OCI-LY1 (cell line): Measurements from ENCODE around the gene ZNF136.
A peak's percentile ranks its signal among the peaks of the same experiment; 100 is the strongest.

Experiments
- H2AFZ ChIP-seq: fragments of 200-600 bp; sonication (generic), shearing (Covaris generic); 2 replicates; pipeline ENCODE4 v1.6.0; 2014; ENCODE audit warnings: antibody characterized with exemption, mild to moderate bottlenecking, low read length
- H3F3A ChIP-seq: fragments of 200-600 bp; sonication (generic), shearing (Covaris generic); 2 replicates; pipeline ENCODE4 v1.6.0; 2014; ENCODE audit warnings: mild to moderate bottlenecking, antibody characterized with exemption, low read length, moderate library complexity; ENCODE audit not compliant: insufficient read depth
- H3K27ac ChIP-seq: fragments of 200-600 bp; sonication (generic); 2 replicates; pipeline ENCODE4 v1.5.1; 2014; ENCODE audit warnings: low read length, mixed run types, mild to moderate bottlenecking, low read depth; ENCODE audit not compliant: poor library complexity, severe bottlenecking
- H3K27me3 ChIP-seq: fragments of 200-600 bp; sonication (generic); 2 replicates; pipeline ENCODE4 v1.6.0; 2014; ENCODE audit warnings: antibody characterized with exemption, mild to moderate bottlenecking, low read length, moderate library complexity; ENCODE audit not compliant: insufficient read depth
- H3K36me3 ChIP-seq: fragments of 200-600 bp; sonication (generic); 2 replicates; pipeline ENCODE4 v1.6.1; 2014; ENCODE audit warnings: mild to moderate bottlenecking, antibody characterized with exemption, low read length, moderate library complexity, mixed read lengths; ENCODE audit not compliant: insufficient read depth
- H3K4me1 ChIP-seq: fragments of 200-600 bp; sonication (generic); 2 replicates; pipeline ENCODE4 v1.5.1; 2014; ENCODE audit warnings: mild to moderate bottlenecking, low read length, moderate library complexity; ENCODE audit not compliant: insufficient read depth, severe bottlenecking
- H3K4me2 ChIP-seq: fragments of 200-600 bp; sonication (generic), shearing (Covaris generic); 2 replicates; pipeline ENCODE4 v1.6.1; 2014; ENCODE audit warnings: low read length
- H3K4me3 ChIP-seq: fragments of 200-600 bp; sonication (generic); 2 replicates; pipeline ENCODE4 v1.5.1; 2014; ENCODE audit warnings: low read length, low read depth, mild to moderate bottlenecking, mixed read lengths; ENCODE audit not compliant: poor library complexity, severe bottlenecking
- H3K79me2 ChIP-seq: fragments of 200-600 bp; shearing (Covaris generic); 2 replicates; pipeline ENCODE4 v1.6.1; 2016; ENCODE audit warnings: mixed run types, low read length, mixed read lengths; ENCODE audit not compliant: insufficient read depth
- H3K9ac ChIP-seq: fragments of 200-600 bp; sonication (generic), shearing (Covaris generic); 2 replicates; pipeline ENCODE4 v1.6.1; 2014; ENCODE audit warnings: mild to moderate bottlenecking, low read length, mixed read lengths
- H3K9me2 ChIP-seq: fragments of 200-600 bp; sonication (generic), shearing (Covaris generic); 2 replicates; pipeline ENCODE4 v1.6.1; 2014; ENCODE audit warnings: low read depth, mild to moderate bottlenecking, low read length, mixed read lengths
- H3K9me3 ChIP-seq: fragments of 200-600 bp; shearing (Covaris generic); 2 replicates; pipeline ENCODE4 v1.6.1; 2014; ENCODE audit warnings: low read length, mixed read lengths
- H4K20me1 ChIP-seq: fragments of 200-600 bp; sonication (generic), shearing (Covaris generic); 2 replicates; pipeline ENCODE4 v1.6.0; 2016; ENCODE audit warnings: mild to moderate bottlenecking, low read length; ENCODE audit not compliant: insufficient read depth
- CTCF ChIP-seq: fragments of 200-600 bp; sonication (generic), shearing (Covaris generic); IDR thresholded peaks from 2 replicates; pipeline ENCODE4 v1.5.1; 2017; ENCODE audit warnings: mild to moderate bottlenecking, antibody characterized with exemption, low read length, moderate library complexity, mixed read lengths
- EZH2 ChIP-seq: fragments of 200-600 bp; sonication (generic), shearing (Covaris generic); IDR thresholded peaks from 2 replicates; pipeline ENCODE4 v1.8.0; 2017; ENCODE audit warnings: borderline replicate concordance, mixed run types, mild to moderate bottlenecking, antibody characterized with exemption, low read length, moderate library complexity, mixed read lengths

Gene ZNF136

GRCh38 chr19:12163826-12164225 is 930 bp downstream of the ZNF136 start:
- Histone ChIP-seq H3K79me2 (peaks cover 16% of the 10 kb centered on the region), H3K9ac (peak overlapping the region; percentile 87), H3K4me2 (peak overlapping the region; percentile 75), H3F3A (no peaks in the 10 kb centered on the region), H3K36me3 (peaks cover 26% of the 10 kb centered on the region), H2AFZ (no peak overlapping the region), H3K27me3 (no peaks in the 10 kb centered on the region), H4K20me1 (no peaks in the 10 kb centered on the region), H3K27ac (no peak overlapping the region), H3K9me2 (no peaks in the 10 kb centered on the region), H3K4me3 (peak overlapping the region; percentile 90), H3K9me3 (peaks cover 10% of the 10 kb centered on the region; the same call in 1 of the 2 replicates), H3K4me1 (peaks cover 9% of the 10 kb centered on the region)
- TF ChIP-seq EZH2 (no peak), CTCF (no peak)

DNA sequence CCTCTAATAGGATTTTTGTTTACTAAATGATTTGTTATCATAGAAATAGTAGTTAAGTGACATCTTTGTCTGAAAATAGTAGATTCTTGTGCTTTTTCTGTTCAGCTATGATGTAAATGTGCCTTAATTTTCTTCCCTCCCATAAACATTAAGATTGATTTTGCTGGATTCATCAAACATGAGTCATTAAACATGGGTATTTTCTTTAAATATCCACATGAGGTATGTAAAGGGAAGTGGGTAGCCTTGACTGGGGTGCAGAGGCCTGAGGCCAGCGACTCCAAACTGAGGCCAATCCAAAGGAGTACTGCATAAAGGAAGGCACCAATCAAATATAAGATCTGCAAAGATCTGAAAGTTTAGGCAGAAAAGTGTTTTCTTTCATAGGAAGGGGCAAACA is 3.7 kb downstream of the ZNF136 start:
- no peak overlapping the region for H2AFZ ChIP-seq
- no peak overlapping the region for H3K9ac ChIP-seq
- H3K4me3 ChIP-seq, result no peak overlapping the region
- no peaks in the 10 kb centered on the region for H3F3A ChIP-seq
- no peaks in the 10 kb centered on the region for H3K9me2 ChIP-seq
- TF ChIP-seq CTCF (no peak), EZH2 (no peak)
- H3K9me3 ChIP-seq, result peaks cover 10% of the 10 kb centered on the region; the same call in 1 of the 2 replicates
- H3K4me2 ChIP-seq, result no peak overlapping the region
- no peak overlapping the region for H3K27ac ChIP-seq
- peaks cover 9% of the 10 kb centered on the region for H3K4me1 ChIP-seq
- H4K20me1 ChIP-seq, result no peaks in the 10 kb centered on the region
- no peaks in the 10 kb centered on the region for H3K27me3 ChIP-seq
- peaks cover 47% of the 10 kb centered on the region for H3K36me3 ChIP-seq
- H3K79me2 ChIP-seq, result peaks cover 16% of the 10 kb centered on the region

GRCh38 chr19:12180377-12180776 is 17.5 kb downstream of the ZNF136 start:
- Histone ChIP-seq H3K4me1 (no peaks in the 10 kb centered on the region), H2AFZ (no peak overlapping the region), H3K9me3 (peaks cover 43% of the 10 kb centered on the region), H3K27me3 (no peaks in the 10 kb centered on the region), H3K27ac (no peak overlapping the region), H3K36me3 (peaks cover 37% of the 10 kb centered on the region), H3K9ac (no peak overlapping the region), H3K4me2 (no peak overlapping the region), H3K9me2 (no peaks in the 10 kb centered on the region), H3K4me3 (no peak overlapping the region), H3F3A (no peaks in the 10 kb centered on the region), H3K79me2 (no peaks in the 10 kb centered on the region), H4K20me1 (no peaks in the 10 kb centered on the region)
- TF ChIP-seq CTCF, result no peak
- TF ChIP-seq EZH2, result no peak
